Subcutaneous abdominal adipose tissue (tissue), 5 donors: ENCODE data around the gene BNC2.
"Not testable (repeated sequence)": the region's sequence is repeated elsewhere in the genome, so short reads cannot be mapped to it uniquely, and the experiment has no call there.

Experiments used
- H3K27ac ChIP-seq: one replicate; pipeline ENCODE4 v1.7.0; 2013; ENCODE audit warnings: low read depth, mild to moderate bottlenecking, inconsistent platforms, low read length, moderate library complexity
- H3K27me3 ChIP-seq, 5 donors: one replicate each; pipeline ENCODE4 v1.7.0; 2013; ENCODE audit warnings: low read length in 5 of 5, inconsistent platforms in 1 of 5; ENCODE audit not compliant: control insufficient read depth in 5 of 5, insufficient read depth in 4 of 5
- H3K36me3 ChIP-seq, 5 donors: one replicate each; pipeline ENCODE4 v1.7.0; 2013; ENCODE audit warnings: low read length in 5 of 5; ENCODE audit not compliant: control insufficient read depth in 5 of 5, insufficient read depth in 5 of 5
- H3K4me1 ChIP-seq, 5 donors: one replicate each; pipeline ENCODE4 v1.7.0; 2013; ENCODE audit warnings: low read length in 5 of 5, mild to moderate bottlenecking in 3 of 5, moderate library complexity in 1 of 5; ENCODE audit not compliant: control insufficient read depth in 5 of 5, insufficient read depth in 5 of 5
- H3K4me3 ChIP-seq, 5 donors: one replicate each; pipeline ENCODE4 v1.7.0; 2013; ENCODE audit warnings: low read length in 5 of 5, low read depth in 1 of 5
- H3K9ac ChIP-seq, 5 donors: one replicate each; pipeline ENCODE4 v1.7.0; 2013; ENCODE audit warnings: low read length in 5 of 5, mild to moderate bottlenecking in 4 of 5, moderate library complexity in 3 of 5
- H3K9me3 ChIP-seq, 5 donors: one replicate each; pipeline ENCODE4 v1.7.0; 2013; ENCODE audit warnings: low read length in 5 of 5; ENCODE audit not compliant: control insufficient read depth in 5 of 5
- donor health status: healthy.
- donor health status: healthy.
- donor health status: healthy.
- donor health status: healthy.
- donor health status: healthy.

The BNC2 gene

DNA sequence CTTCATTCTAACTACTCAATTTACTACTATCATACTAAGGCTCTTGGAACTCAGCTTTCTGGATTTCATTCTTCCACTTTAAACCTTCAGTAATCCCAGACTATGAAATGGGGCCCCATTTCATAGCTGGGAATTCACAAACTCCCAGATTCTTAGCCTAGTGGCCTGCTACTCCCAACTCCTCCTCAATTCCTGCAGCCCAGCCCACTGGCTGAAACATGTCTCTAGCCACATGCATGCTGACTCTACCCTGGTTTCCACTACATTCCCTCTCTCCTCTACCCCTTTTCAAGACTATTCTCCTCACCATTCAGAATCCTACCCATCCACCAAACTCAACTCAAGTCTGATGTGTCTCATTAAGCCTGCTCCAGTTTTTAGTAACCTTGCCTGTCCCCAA lies 370.6 kb downstream of the BNC2 start:
- Histone ChIP-seq H3K27ac (no peak overlapping the region), H3K4me1 (no peaks in the 10 kb centered on the region), H3K4me3 (no peak overlapping the region), H3K9ac (no peak overlapping the region), H3K27me3 (no peaks in the 10 kb centered on the region), H3K36me3 (no peaks in the 10 kb centered on the region), H3K9me3 (no peaks in the 10 kb centered on the region)

DNA sequence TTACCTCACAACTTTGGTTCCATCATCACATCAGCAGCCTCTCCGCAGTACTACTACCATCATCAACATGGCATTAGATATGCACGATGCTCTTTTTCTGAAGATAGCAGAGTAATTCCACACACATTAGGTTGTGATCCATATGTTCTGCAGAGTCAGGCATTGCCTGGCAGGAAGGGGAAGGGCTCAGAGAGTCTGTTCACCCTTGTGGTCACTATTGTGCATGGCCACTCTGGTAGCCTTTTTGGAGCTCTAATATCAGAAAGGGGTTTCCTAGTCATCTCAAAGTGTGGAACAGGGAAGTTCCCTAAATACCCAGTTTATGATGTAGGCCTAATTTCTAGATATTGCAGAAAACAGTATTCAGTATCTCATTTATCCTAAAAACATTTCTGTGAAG lies 373.6 kb downstream of the BNC2 start:
- Histone ChIP-seq H3K36me3 (no peaks in the 10 kb centered on the region), H3K4me3 (no peak overlapping the region), H3K4me1 (no peaks in the 10 kb centered on the region), H3K9ac (no peak overlapping the region), H3K27ac (no peak overlapping the region), H3K9me3 (no peaks in the 10 kb centered on the region), H3K27me3 (no peaks in the 10 kb centered on the region)

DNA sequence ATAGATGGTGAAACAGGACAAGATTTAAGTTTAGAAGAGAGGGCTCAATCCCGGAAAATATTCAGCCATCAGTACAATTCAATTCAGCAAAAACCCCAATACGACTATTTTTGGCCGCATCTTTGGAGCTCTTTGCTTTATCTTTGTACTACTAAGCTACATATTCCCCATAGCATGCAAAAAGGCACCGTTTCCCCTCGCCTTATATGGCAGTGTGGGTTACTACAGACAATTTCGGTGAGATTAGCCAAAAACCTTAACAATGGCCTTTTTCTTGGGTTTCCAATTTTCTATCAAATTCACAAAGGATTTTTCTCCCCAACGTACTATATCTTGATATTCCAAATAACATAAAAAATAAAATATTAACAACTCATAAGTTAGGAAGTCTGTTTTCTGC lies 382.6 kb downstream of the BNC2 start:
- Histone ChIP-seq H3K27ac (no peak overlapping the region), H3K9ac (peak overlapping the region in 1 of 5 donors; percentile 36), H3K4me3 (no peak overlapping the region), H3K4me1 (peaks cover 0 to 11% (median 0%) of the 10 kb centered on the region in 5 donors), H3K27me3 (no peaks in the 10 kb centered on the region), H3K36me3 (no peaks in the 10 kb centered on the region), H3K9me3 (no peaks in the 10 kb centered on the region)

DNA sequence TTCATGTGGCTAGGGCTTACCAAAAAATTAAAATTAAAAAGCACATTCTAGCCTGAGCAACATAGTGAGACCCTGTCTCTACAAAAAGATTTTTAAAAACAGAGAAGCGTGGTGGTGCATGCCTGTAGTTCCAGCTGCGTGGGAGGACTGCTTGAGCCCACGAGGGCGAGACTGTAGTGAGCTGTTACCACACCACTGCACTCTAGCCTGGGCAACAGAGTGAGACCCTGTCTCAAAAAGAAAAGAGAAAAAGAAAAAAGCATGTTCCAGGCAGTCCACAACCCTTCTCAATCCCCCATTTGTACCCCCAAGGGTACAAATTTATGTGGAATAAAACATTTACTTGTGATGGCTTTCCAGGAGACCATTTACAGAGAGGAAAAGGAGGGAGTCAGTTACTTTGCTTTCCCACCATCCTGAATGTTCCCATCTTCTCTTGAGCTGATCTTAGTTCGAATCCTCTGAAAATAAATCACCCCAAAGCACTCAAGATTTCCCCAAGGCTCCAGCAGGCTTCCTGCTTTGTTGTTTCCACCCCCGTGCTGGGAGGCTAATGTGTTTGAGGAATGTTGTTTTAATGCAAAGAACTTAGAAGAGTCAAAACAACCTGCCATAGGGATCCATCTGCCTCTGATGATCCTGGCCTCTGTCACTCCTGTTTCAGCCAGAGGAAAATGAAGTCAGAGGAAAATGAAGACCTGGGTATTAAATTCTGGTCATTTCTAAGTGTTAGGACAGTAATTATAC lies 384.7 kb downstream of the BNC2 start:
- Histone ChIP-seq H3K36me3 (no peaks in the 10 kb centered on the region), H3K4me1 (peaks cover 0 to 15% (median 0%) of the 10 kb centered on the region in 5 donors), H3K4me3 (no peak overlapping the region), H3K9ac (no peak overlapping the region), H3K27ac (no peak overlapping the region), H3K27me3 (no peaks in the 10 kb centered on the region), H3K9me3 (no peaks in the 10 kb centered on the region)

DNA sequence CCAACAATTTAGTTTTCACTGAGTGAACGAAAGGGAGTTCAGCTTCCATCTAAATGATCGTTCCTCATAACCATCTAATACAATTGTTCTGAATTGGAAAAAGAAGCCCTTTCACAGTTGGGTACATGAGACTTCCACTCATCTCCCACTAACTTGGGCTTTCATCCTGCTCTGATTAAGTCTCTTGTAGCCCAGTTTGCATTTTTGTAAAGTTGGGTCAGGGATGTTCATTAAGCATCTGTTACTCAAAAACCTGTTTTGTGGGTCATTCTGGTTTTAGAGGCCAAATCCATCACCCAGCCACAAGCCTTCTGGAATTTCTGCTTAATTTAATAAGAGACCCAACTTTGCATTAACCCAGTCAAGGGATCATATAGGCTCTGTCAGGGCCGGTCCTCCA lies 385.3 kb downstream of the BNC2 start:
- Histone ChIP-seq H3K27ac (no peak overlapping the region), H3K4me3 (no peak overlapping the region), H3K9ac (no peak overlapping the region), H3K36me3 (no peaks in the 10 kb centered on the region), H3K4me1 (peaks cover 0 to 15% (median 0%) of the 10 kb centered on the region in 5 donors), H3K27me3 (no peaks in the 10 kb centered on the region), H3K9me3 (no peaks in the 10 kb centered on the region)

DNA sequence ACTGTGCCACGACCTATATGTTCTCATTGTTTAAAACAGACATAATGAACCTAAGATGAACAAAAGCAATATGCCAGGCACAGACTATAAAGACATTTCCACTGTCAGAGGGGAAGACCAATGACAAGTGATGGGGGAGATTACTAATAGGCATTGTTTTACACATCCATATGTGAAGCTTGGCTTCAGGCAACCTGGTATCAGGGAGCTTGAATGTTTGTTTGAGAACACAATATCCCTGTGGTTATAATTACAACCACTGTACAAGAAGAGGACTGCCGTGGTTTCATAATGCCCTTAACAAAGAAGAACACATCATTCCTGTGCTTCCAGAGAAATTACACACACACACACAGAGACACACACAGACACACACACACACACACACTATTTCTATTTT lies 385.7 kb downstream of the BNC2 start:
- Histone ChIP-seq H3K9ac (no peak overlapping the region), H3K4me1 (peaks cover 0 to 15% (median 0%) of the 10 kb centered on the region in 5 donors), H3K9me3 (no peaks in the 10 kb centered on the region), H3K27me3 (no peaks in the 10 kb centered on the region), H3K4me3 (no peak overlapping the region), H3K27ac (no peak overlapping the region), H3K36me3 (no peaks in the 10 kb centered on the region)

DNA sequence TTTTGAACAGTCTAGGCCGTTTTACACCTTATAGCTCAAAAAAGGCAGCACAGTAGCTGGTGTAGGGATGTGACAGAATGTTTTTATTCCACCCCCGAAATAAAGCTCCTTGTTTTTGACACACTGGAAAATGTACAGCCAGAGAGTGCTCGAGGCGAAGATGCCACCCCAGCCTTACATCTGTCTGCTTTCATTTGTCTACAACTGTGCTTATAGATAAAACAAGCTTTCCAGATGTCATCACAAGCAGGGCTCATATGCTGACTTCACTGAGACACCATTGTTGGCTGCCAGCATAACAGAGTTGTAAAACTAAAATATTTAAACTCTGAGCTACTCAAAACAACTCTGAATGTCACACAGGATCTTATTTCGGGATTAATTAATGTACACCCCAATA lies 386.3 kb downstream of the BNC2 start:
- no peaks in the 10 kb centered on the region for H3K36me3 ChIP-seq
- H3K4me1 ChIP-seq, result peaks cover 0 to 15% (median 0%) of the 10 kb centered on the region in 5 donors
- H3K27ac ChIP-seq, result no peak overlapping the region

DNA sequence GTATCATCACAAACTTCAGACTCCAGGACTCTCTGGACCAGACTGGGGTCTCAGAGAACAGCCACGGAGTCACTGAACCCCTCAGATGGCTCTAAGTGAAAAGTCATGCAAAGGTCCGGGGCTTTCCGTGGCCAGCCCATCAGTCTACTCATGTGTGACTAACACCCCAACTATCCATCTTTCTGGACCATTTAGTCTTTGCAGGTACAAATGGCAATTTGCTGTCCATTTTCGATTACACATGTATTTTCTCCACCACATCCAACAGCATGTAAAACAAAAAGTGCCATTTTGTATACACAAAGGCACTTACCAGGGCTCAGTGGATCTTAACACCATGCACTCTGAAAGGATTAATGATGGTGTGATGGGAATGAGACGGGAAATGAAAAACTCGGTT lies 387.7 kb downstream of the BNC2 start:
- no peak overlapping the region for H3K9ac ChIP-seq
- H3K9me3 ChIP-seq, result no peaks in the 10 kb centered on the region
- no peak overlapping the region for H3K4me3 ChIP-seq
- no peaks in the 10 kb centered on the region for H3K27me3 ChIP-seq
- H3K36me3 ChIP-seq, result no peaks in the 10 kb centered on the region
- H3K4me1 ChIP-seq, result peaks cover 0 to 6% (median 0%) of the 10 kb centered on the region in 5 donors
- no peak overlapping the region for H3K27ac ChIP-seq

More for the DNA sequence above, 386.3 kb downstream of the BNC2 start:
- Histone ChIP-seq H3K9me3 (no peaks in the 10 kb centered on the region), H3K27me3 (no peaks in the 10 kb centered on the region), H3K9ac (no peak overlapping the region), H3K4me3 (no peak overlapping the region)

DNA sequence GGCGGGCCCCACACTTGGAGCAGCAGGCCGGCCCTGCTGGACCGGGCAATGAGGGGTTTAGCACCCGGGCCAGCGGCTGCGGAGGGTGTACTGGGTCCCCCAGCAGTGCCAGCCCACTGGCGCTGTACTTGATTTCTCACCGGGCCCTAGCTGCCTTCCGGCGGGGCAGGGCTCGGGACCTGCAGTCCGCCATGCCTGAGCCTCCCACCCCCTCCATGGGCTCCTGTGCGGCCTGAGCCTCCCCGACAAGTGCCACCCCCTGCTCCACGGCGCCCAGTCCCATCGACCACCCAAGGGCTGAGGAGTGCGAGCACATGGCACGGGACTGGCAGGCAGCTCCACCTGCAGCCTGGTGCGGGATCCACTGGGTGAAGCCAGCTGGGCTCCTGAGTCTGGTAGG lies 389.9 kb downstream of the BNC2 start:
- H3K36me3 ChIP-seq, H3K27ac ChIP-seq, H3K27me3 ChIP-seq, H3K9ac ChIP-seq, H3K4me3 ChIP-seq, H3K4me1 ChIP-seq, H3K9me3 ChIP-seq: not testable (repeated sequence)

DNA sequence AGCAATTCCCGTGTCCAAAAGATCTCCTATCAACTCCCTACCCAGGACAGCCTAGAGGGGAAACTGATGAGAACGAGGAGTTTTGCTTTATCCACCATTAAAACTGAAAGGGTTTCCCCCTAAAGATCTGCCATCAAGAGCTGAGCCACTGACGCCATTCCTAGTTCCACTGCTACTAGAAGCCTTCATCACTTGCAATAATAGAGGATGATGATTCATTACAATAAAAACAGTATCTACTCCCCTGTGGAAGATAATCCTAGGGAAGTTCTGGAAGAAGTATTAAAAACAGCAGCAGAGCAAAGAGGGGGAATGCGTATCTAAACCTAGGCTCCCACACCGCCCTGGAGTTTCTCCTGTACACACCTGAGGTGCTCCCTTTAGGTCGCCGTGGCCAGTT lies 394.5 kb downstream of the BNC2 start:
- Histone ChIP-seq H3K27ac (no peak overlapping the region), H3K4me3 (no peak overlapping the region), H3K36me3 (no peaks in the 10 kb centered on the region), H3K9me3 (no peaks in the 10 kb centered on the region), H3K4me1 (no peaks in the 10 kb centered on the region), H3K9ac (no peak overlapping the region), H3K27me3 (no peaks in the 10 kb centered on the region)
